ENCODE results near the gene HHIPL1.

The HHIPL1 gene

DNA sequence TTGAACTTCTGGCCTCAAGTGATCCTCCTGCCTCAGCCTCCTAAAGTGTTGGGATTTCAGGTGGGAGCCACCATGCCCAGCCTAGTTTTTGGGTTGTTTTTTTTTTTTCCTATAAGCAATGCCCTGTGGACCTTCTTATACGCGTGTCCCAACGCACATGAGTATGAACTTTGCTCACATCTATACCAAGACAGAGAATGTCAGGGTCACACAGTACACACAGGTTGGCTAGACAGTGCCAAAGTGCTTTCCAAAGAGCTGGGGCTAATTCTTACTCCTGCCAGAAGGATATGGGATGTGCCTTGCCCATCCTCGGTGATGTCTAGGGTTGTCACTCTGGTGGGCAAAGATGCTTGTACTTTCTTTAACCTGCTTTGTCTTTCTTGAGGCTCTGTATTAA lies 33.3 kb upstream of the HHIPL1 start:
- H3K9ac ChIP-seq (ENCODE audit: low read depth, low read length, poor library complexity, severe bottlenecking) = no peak overlapping the region
- H3K4me2 ChIP-seq (ENCODE audit: low read depth, low read length, poor library complexity, severe bottlenecking) = no peak overlapping the region
- no peak overlapping the region for H2AFZ ChIP-seq (ENCODE audit: low read length)
- no peaks in the 10 kb centered on the region for H3K9me3 ChIP-seq (ENCODE audit: insufficient read depth, low read depth, low read length)
- no peaks in the 10 kb centered on the region for H3F3A ChIP-seq (ENCODE audit: low read depth)
- H3K79me2 ChIP-seq (ENCODE audit: insufficient read depth, low read length) = no peaks in the 10 kb centered on the region
- no peaks in the 10 kb centered on the region for H3K36me3 ChIP-seq (ENCODE audit: insufficient read depth, low read length)
- no peaks in the 10 kb centered on the region for H3K4me1 ChIP-seq (ENCODE audit: insufficient read depth, low read length, poor library complexity, severe bottlenecking)
- no peak for TF ChIP-seq EZH2phosphoT487 (IDR thresholded peaks at IDR 0.05; ENCODE audit: borderline replicate concordance)
- TF ChIP-seq, protein P1, sequence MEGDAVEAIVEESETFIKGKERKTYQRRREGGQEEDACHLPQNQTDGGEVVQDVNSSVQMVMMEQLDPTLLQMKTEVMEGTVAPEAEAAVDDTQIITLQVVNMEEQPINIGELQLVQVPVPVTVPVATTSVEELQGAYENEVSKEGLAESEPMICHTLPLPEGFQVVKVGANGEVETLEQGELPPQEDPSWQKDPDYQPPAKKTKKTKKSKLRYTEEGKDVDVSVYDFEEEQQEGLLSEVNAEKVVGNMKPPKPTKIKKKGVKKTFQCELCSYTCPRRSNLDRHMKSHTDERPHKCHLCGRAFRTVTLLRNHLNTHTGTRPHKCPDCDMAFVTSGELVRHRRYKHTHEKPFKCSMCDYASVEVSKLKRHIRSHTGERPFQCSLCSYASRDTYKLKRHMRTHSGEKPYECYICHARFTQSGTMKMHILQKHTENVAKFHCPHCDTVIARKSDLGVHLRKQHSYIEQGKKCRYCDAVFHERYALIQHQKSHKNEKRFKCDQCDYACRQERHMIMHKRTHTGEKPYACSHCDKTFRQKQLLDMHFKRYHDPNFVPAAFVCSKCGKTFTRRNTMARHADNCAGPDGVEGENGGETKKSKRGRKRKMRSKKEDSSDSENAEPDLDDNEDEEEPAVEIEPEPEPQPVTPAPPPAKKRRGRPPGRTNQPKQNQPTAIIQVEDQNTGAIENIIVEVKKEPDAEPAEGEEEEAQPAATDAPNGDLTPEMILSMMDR (conservative IDR thresholded peaks at IDR 0.05; ENCODE audit: low read length) = no peak
- H3K27me3 ChIP-seq (ENCODE audit: insufficient read depth, low read length, poor library complexity, severe bottlenecking) = no peaks in the 10 kb centered on the region
- no peaks in the 10 kb centered on the region for H4K20me1 ChIP-seq (ENCODE audit: insufficient read depth, low read length, poor library complexity, severe bottlenecking)
- H3K9me2 ChIP-seq (replicated peaks; ENCODE audit: low read depth, low read length) = no peaks in the 10 kb centered on the region
- no peak overlapping the region for H3K4me3 ChIP-seq (ENCODE audit: low read length, poor library complexity, severe bottlenecking)

DNA sequence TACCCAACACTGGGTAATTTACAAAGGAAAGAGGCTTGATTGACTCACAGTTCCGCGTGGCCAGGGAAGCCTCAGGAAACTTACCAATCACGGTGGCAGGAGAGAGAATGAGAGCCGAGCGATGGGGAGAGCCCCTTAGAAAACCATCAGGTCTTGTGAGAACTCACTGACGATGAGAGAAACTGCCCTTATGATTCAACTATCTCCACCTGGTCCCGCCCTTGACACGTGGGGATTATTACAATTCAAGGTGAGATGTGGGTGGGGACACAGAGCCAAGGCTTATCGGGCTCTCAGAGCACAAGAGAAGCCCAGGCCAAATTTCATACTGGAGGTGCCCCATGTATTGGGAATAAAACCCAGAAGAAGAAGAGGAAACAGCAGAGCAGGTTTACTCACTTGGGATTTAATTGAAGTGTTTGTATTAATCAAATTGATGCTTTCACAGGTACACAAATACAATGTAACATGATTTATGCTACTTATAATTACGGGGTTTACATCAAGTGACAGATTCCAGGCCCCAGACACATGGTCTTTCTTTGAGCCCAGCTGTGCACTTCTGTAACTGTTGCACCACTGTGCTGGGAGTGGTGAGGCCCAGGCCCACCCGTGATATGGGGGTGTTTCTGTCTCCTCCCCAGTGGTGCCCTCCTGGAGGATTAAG lies 32.7 kb upstream of the HHIPL1 start:
- TF ChIP-seq, protein P1 (conservative IDR thresholded peaks at IDR 0.05; ENCODE audit: low read length) = no peak
- TF ChIP-seq EZH2phosphoT487 (IDR thresholded peaks at IDR 0.05; ENCODE audit: borderline replicate concordance) = no peak
- H3K4me1 ChIP-seq (ENCODE audit: insufficient read depth, low read length, poor library complexity, severe bottlenecking) = no peaks in the 10 kb centered on the region
- H3K79me2 ChIP-seq (ENCODE audit: insufficient read depth, low read length) = no peaks in the 10 kb centered on the region

DNA sequence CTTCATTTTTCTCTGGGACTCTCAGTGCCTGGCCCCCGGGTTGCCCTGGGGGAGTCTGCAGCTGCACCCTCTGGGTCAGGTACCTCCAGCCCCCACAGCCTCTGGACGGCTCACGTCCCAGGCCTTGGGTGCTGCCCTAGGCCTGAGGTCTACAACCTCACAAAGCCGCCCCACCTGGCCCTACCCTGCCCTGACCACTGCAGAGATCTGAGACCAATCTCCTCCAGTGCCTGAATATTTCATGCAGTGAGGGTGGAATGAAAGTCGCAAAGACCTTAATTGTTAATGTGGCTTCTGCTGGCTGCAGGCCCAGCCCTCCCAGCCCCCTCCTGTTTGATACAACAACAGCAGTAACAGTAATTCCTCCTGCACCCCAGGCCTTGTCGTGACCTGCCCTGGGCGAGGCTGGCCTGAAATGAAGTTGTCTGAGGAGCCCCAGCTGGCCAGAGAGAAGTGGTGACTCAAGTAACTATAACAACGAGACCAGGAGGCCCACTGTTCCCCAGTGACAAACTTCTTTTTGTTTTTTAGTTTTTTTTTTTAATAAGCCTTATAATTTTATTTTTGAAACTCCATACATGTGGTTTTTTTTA lies 32.1 kb upstream of the HHIPL1 start:
- H3K79me2 ChIP-seq (ENCODE audit: insufficient read depth, low read length) = no peaks in the 10 kb centered on the region
- no peak overlapping the region for H3K4me3 ChIP-seq (ENCODE audit: low read length, poor library complexity, severe bottlenecking)
- H3K4me1 ChIP-seq (ENCODE audit: insufficient read depth, low read length, poor library complexity, severe bottlenecking) = no peaks in the 10 kb centered on the region
- TF ChIP-seq, protein P1 (conservative IDR thresholded peaks at IDR 0.05; ENCODE audit: low read length) = no peak
- no peak for TF ChIP-seq EZH2phosphoT487 (IDR thresholded peaks at IDR 0.05; ENCODE audit: borderline replicate concordance)
- no peaks in the 10 kb centered on the region for H3K36me3 ChIP-seq (ENCODE audit: insufficient read depth, low read length)
- no peak overlapping the region for H3K4me2 ChIP-seq (ENCODE audit: low read depth, low read length, poor library complexity, severe bottlenecking)
- no peaks in the 10 kb centered on the region for H4K20me1 ChIP-seq (ENCODE audit: insufficient read depth, low read length, poor library complexity, severe bottlenecking)
- H2AFZ ChIP-seq (ENCODE audit: low read length) = no peak overlapping the region
- no peaks in the 10 kb centered on the region for H3K9me3 ChIP-seq (ENCODE audit: insufficient read depth, low read depth, low read length)
- no peaks in the 10 kb centered on the region for H3K27me3 ChIP-seq (ENCODE audit: insufficient read depth, low read length, poor library complexity, severe bottlenecking)
- no peaks in the 10 kb centered on the region for H3K9me2 ChIP-seq (replicated peaks; ENCODE audit: low read depth, low read length)
- no peaks in the 10 kb centered on the region for H3F3A ChIP-seq (ENCODE audit: low read depth)
- no peak overlapping the region for H3K9ac ChIP-seq (ENCODE audit: low read depth, low read length, poor library complexity, severe bottlenecking)

More for the DNA sequence above, 32.7 kb upstream of the HHIPL1 start:
- Histone ChIP-seq H3F3A (ENCODE audit: low read depth) (no peaks in the 10 kb centered on the region), H4K20me1 (ENCODE audit: insufficient read depth, low read length, poor library complexity, severe bottlenecking) (no peaks in the 10 kb centered on the region), H3K9me2 (replicated peaks; ENCODE audit: low read depth, low read length) (no peaks in the 10 kb centered on the region), H2AFZ (ENCODE audit: low read length) (no peak overlapping the region), H3K4me3 (ENCODE audit: low read length, poor library complexity, severe bottlenecking) (no peak overlapping the region), H3K9ac (ENCODE audit: low read depth, low read length, poor library complexity, severe bottlenecking) (no peak overlapping the region), H3K27me3 (ENCODE audit: insufficient read depth, low read length, poor library complexity, severe bottlenecking) (no peaks in the 10 kb centered on the region), H3K9me3 (ENCODE audit: insufficient read depth, low read depth, low read length) (no peaks in the 10 kb centered on the region), H3K4me2 (ENCODE audit: low read depth, low read length, poor library complexity, severe bottlenecking) (no peak overlapping the region), H3K36me3 (ENCODE audit: insufficient read depth, low read length) (no peaks in the 10 kb centered on the region)

Data from Loucy (cell line).